Mucosa of descending colon (tissue), 3 donors: ENCODE data around the gene CPA5. TPM values are rescaled to one million over a fixed set of nuclear protein-coding genes. Genes with fewer than 3 reads are reported as not detected.

Experiments used
- ATAC-seq: fragments of 200-7000 bp; cut with Tn5 transposase; one replicate; pipeline ENCODE4 v1.9.1; 2020; ENCODE audit warnings: mild to moderate bottlenecking, moderate library complexity
- DNase-seq, 3 donors: peaks; one replicate each; pipeline ENCODE4 v3.0.0-alpha.2; 2020
- H3K36me3 ChIP-seq: fragments of 200-600 bp; one replicate; pipeline ENCODE4 v1.8.0; 2021; ENCODE audit warnings: low read depth, mild to moderate bottlenecking
- H3K4me1 ChIP-seq: fragments of 200-600 bp; one replicate; pipeline ENCODE4 v1.8.0; 2021; ENCODE audit warnings: low read depth, mild to moderate bottlenecking
- H3K4me3 ChIP-seq: fragments of 200-600 bp; one replicate; pipeline ENCODE4 v1.8.0; 2021; ENCODE audit warnings: mild to moderate bottlenecking
- H3K9me3 ChIP-seq: fragments of 200-600 bp; one replicate; pipeline ENCODE4 v1.8.0; 2021; ENCODE audit warnings: mild to moderate bottlenecking
- CTCF ChIP-seq: fragments of 200-600 bp; IDR thresholded peaks from one replicate; pipeline ENCODE4 v1.8.0; 2022; ENCODE audit warnings: antibody characterized with exemption, mild to moderate bottlenecking
- intact Hi-C, 2 donors: fragments of 100-400 bp; cut with DNase I in 1 of 2; cut with micrococcal nuclease in 1 of 2; formaldehyde crosslinking; loops; one replicate each; pipeline versions ENCODE4 v1.11.0 to v1.11.1; 2022; cut with DNase I, micrococcal nuclease
- total RNA-seq, 3 donors: library from RNA; stranded (reverse); fragmentation: NEBNext Ultra II Directional in 2 of 3; extraction: Animal tissue kit (Norgen Biotek cat#: 25700) in 2 of 3; gene quantifications; one replicate each; pipeline versions ENCODE4 v1.2.1 to v1.2.4, GENCODE V29; 2021 to 2023
- donor health status: DM: no; HTN: no; CAD: no; lungs with moderate emphysema.
- donor health status: DM: no; HTN: no; CAD: no.
- donor health status: DM: no; HTN: yes; CAD: no.

CPA5 gene
- total RNA-seq, 3 donors from 2014 or later, result not detected

- no peak for ATAC-seq
- intact Hi-C loops, result no loop called here
Measured at GRCh38 chr7:130358471-130358870, 13.9 kb downstream of the CPA5 start.

GRCh38 chr7:130359276-130359857 lies 14.8 kb downstream of the CPA5 start:
- ATAC-seq (no peak), DNase-seq (no peak)
- H3K36me3 ChIP-seq, result no peaks in the 10 kb centered on the region
- H3K4me1 ChIP-seq, result no peaks in the 10 kb centered on the region
- intact Hi-C loops, result no loop called here
- TF ChIP-seq CTCF, result no peak
- no peak overlapping the region for H3K4me3 ChIP-seq
- H3K9me3 ChIP-seq, result peaks cover 6% of the 10 kb centered on the region

More at GRCh38 chr7:130358471-130358870, 13.9 kb downstream of the CPA5 start:
- no peaks in the 10 kb centered on the region for H3K36me3 ChIP-seq
- DNase-seq, result no peak
- H3K4me1 ChIP-seq, result no peaks in the 10 kb centered on the region
- H3K9me3 ChIP-seq, result peaks cover 6% of the 10 kb centered on the region
- TF ChIP-seq CTCF, result no peak
- H3K4me3 ChIP-seq, result no peak overlapping the region

- no peak for TF ChIP-seq CTCF
- H3K4me3 ChIP-seq, result no peak overlapping the region
- no peak for DNase-seq
- intact Hi-C loops, result no loop called here
- no peaks in the 10 kb centered on the region for H3K4me1 ChIP-seq
- peaks cover 6% of the 10 kb centered on the region for H3K9me3 ChIP-seq
- no peaks in the 10 kb centered on the region for H3K36me3 ChIP-seq
- ATAC-seq, result no peak
Measured at GRCh38 chr7:130360518-130360917, 15.9 kb downstream of the CPA5 start.

- no peak for DNase-seq
- no peaks in the 10 kb centered on the region for H3K36me3 ChIP-seq
- intact Hi-C loops, result no loop called here
Measured at GRCh38 chr7:130361681-130362080, 17.1 kb downstream of the CPA5 start.

GRCh38 chr7:130362251-130362816 lies 17.7 kb downstream of the CPA5 start:
- no peaks in the 10 kb centered on the region for H3K36me3 ChIP-seq
- H3K4me1 ChIP-seq, result peaks cover 7% of the 10 kb centered on the region
- DNase-seq (no peak), ATAC-seq (no peak)
- no peak overlapping the region for H3K4me3 ChIP-seq
- intact Hi-C loops, result no loop called here
- H3K9me3 ChIP-seq, result peaks cover 6% of the 10 kb centered on the region
- no peak for TF ChIP-seq CTCF

More at GRCh38 chr7:130361681-130362080, 17.1 kb downstream of the CPA5 start:
- no peak overlapping the region for H3K4me3 ChIP-seq
- ATAC-seq, result no peak
- no peak for TF ChIP-seq CTCF
- peaks cover 6% of the 10 kb centered on the region for H3K9me3 ChIP-seq
- H3K4me1 ChIP-seq, result peaks cover 7% of the 10 kb centered on the region
